KMS-11 (cell line): ENCODE data around the gene HRG.

ENCODE experiments used
- H2AFZ ChIP-seq: fragments of 200-600 bp; sonication (generic); 2 replicates; pipeline ENCODE4 v1.6.1; 2016; ENCODE audit warnings: antibody characterized with exemption, mixed run types, low read depth
- H3K27ac ChIP-seq: fragments of 200-600 bp; sonication (generic); 2 replicates; pipeline ENCODE4 v1.6.1; 2016; ENCODE audit warnings: mild to moderate bottlenecking, mixed run types
- H3K27me3 ChIP-seq: fragments of 200-600 bp; sonication (generic); 2 replicates; pipeline ENCODE4 v1.6.1; 2017; ENCODE audit warnings: mild to moderate bottlenecking, low read depth, mixed run types, moderate library complexity; ENCODE audit not compliant: insufficient read depth
- H3K36me3 ChIP-seq: fragments of 200-600 bp; sonication (generic); 2 replicates; pipeline ENCODE4 v1.6.1; 2017; ENCODE audit warnings: mild to moderate bottlenecking, mixed run types; ENCODE audit not compliant: insufficient read depth
- H3K4me1 ChIP-seq: fragments of 200-600 bp; sonication (generic); 2 replicates; pipeline ENCODE4 v1.6.1; 2016; ENCODE audit warnings: mild to moderate bottlenecking, low read depth, mixed run types; ENCODE audit not compliant: poor library complexity, severe bottlenecking
- H3K4me2 ChIP-seq: fragments of 200-600 bp; sonication (generic); 2 replicates; pipeline ENCODE4 v1.7.0; 2016; ENCODE audit warnings: mild to moderate bottlenecking, mixed run types
- H3K4me3 ChIP-seq: fragments of 200-600 bp; sonication (generic); IDR thresholded peaks from 2 replicates; pipeline ENCODE4 v1.6.1; 2017; ENCODE audit warnings: low read depth, low read length, mixed read lengths; ENCODE audit not compliant: insufficient read depth
- H3K79me2 ChIP-seq: fragments of 200-600 bp; sonication (generic); 2 replicates; pipeline ENCODE4 v1.6.1; 2016; ENCODE audit warnings: low read depth, mixed run types; ENCODE audit not compliant: insufficient read depth
- H3K9ac ChIP-seq: fragments of 200-600 bp; sonication (generic); 2 replicates; pipeline ENCODE4 v1.6.1; 2016; ENCODE audit warnings: mild to moderate bottlenecking, mixed run types
- H4K20me1 ChIP-seq: fragments of 200-600 bp; sonication (generic); 2 replicates; pipeline ENCODE4 v1.6.1; 2016; ENCODE audit warnings: mild to moderate bottlenecking, mixed run types; ENCODE audit not compliant: insufficient read depth
- CTCF ChIP-seq: fragments of 200-600 bp; sonication (generic); conservative IDR thresholded peaks from 2 replicates; pipeline ENCODE4 v1.6.1; 2017; ENCODE audit warnings: low read depth, mild to moderate bottlenecking, antibody characterized with exemption, low read length, moderate library complexity, mixed read lengths

Gene HRG

GRCh38 chr3:186719945-186720739, 54.3 kb downstream of the HRG start:
- TF ChIP-seq CTCF = no peak
- H3K9ac ChIP-seq = no peak overlapping the region
- no peaks in the 10 kb centered on the region for H3K4me1 ChIP-seq
- no peak overlapping the region for H3K27ac ChIP-seq
- H2AFZ ChIP-seq = no peak overlapping the region
- no peaks in the 10 kb centered on the region for H3K79me2 ChIP-seq
- no peak overlapping the region for H3K4me2 ChIP-seq
- no peaks in the 10 kb centered on the region for H4K20me1 ChIP-seq
- no peaks in the 10 kb centered on the region for H3K36me3 ChIP-seq
- no peak overlapping the region for H3K4me3 ChIP-seq
- H3K27me3 ChIP-seq = no peaks in the 10 kb centered on the region

DNA sequence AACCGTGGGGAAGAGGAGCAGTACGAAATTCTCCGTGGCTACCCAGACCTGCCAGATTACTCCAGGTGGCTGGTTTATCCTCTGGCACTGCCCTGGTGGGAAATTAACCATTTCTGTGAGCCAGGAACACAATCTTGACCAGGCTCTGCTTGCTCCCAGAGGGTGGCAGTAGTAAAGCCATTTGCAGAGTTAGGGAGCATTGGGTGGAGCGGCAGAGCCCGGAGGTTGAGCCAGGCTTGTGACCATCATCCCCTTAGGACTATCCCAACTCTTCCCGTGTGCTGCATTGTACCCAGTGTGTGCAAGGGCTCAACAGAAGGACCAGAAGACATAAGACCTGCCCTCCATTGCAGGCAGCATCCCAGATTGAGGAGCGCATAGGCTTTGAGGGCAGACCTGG, 56.6 kb downstream of the HRG start:
- Histone ChIP-seq H3K4me1 (no peaks in the 10 kb centered on the region), H3K9ac (no peak overlapping the region), H3K36me3 (no peaks in the 10 kb centered on the region), H3K27ac (no peak overlapping the region), H4K20me1 (no peaks in the 10 kb centered on the region), H3K79me2 (no peaks in the 10 kb centered on the region), H3K4me2 (no peak overlapping the region), H3K4me3 (no peak overlapping the region), H2AFZ (no peak overlapping the region), H3K27me3 (no peaks in the 10 kb centered on the region)
- TF ChIP-seq CTCF = no peak

DNA sequence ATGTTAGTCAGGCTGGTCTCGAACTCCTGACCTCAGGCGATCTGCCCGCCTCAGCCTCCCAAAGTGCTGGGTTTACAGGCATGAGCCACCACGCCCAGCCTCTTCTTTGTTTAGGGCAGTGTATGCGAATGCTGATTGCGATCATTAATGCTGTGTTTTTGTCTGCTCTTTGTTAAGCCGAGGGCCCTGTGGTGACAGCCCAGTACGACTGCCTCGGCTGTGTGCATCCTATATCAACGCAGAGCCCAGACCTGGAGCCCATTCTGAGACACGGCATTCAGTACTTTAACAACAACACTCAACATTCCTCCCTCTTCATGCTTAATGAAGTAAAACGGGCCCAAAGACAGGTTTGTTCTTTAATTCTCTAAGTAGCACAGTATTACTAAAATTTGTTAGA, 59.1 kb downstream of the HRG start:
- no peak overlapping the region for H3K4me2 ChIP-seq
- H3K36me3 ChIP-seq = no peaks in the 10 kb centered on the region
- no peak overlapping the region for H3K9ac ChIP-seq
- no peak overlapping the region for H2AFZ ChIP-seq
- TF ChIP-seq CTCF = no peak
- no peaks in the 10 kb centered on the region for H4K20me1 ChIP-seq
- no peaks in the 10 kb centered on the region for H3K4me1 ChIP-seq
- H3K27ac ChIP-seq = no peak overlapping the region
- H3K27me3 ChIP-seq = no peaks in the 10 kb centered on the region
- no peak overlapping the region for H3K4me3 ChIP-seq
- no peaks in the 10 kb centered on the region for H3K79me2 ChIP-seq
